Gastrocnemius medialis (tissue), 4 donors: Measurements from ENCODE around the gene HDDC2.

Experiments
- CTCF ChIP-seq, 5 experiments: fragments of 450-650 bp in 3 of 5; fragments of 200-600 bp in 2 of 5; sonication (generic) in 2 of 5; IDR thresholded peaks in 4 of 5; conservative IDR thresholded peaks in 1 of 5; 1 replicate in 4 of 5; 2 replicates in 1 of 5; pipeline ENCODE4 v1.5.1; 2016 to 2019; ENCODE audit warnings: antibody characterized with exemption in 5 of 5, mild to moderate bottlenecking in 3 of 5, moderate library complexity in 3 of 5
- POLR2A ChIP-seq, 2 donors: fragments of 450-650 bp; IDR thresholded peaks; one replicate each; pipeline ENCODE4 v1.6.1; 2017; ENCODE audit warnings: antibody characterized with exemption in 2 of 2, mild to moderate bottlenecking in 2 of 2, moderate library complexity in 2 of 2

DNA sequence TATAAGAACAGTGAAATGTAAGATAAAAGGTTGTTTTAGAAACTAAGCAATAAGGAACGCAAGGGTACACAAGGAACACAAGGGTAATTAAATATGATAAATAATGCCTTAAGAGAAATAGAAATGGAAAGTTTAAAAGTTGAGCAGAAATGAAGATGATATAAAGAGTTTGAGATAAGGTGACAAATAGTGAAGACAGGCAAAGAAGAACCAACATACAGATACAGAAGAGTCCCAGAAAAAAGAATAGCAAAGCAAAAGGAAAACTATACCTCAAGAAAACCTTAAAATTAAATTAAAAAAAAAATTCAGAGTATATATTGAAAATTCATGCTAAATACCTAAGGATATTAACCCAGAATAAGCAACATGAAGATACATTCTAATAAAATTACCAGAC, 16.4 kb downstream of the HDDC2 start:
- no peak for TF ChIP-seq CTCF (IDR thresholded peaks at IDR 0.05 in 4 of 5, conservative IDR thresholded peaks at IDR 0.05 in 1 of 5)
- no peak for TF ChIP-seq POLR2A (IDR thresholded peaks at IDR 0.05)
